Fibroblast of skin of right biceps (primary cell): ENCODE data around the gene FEV.

ENCODE experiments used
- DNase-seq: peaks from one replicate; pipeline ENCODE4 v3.0.0-alpha.2; 2013

The FEV gene

GRCh38 chr2:218992196-218992595, 7.2 kb upstream of the FEV start:
- no peak for DNase-seq

- peak; percentile 24 for DNase-seq
These were observed 6.7 kb upstream of the FEV start for GRCh38 chr2:218991674-218992168.

GRCh38 chr2:218990612-218991011, 5.6 kb upstream of the FEV start:
- DNase-seq: no peak

- no peak for DNase-seq
These were observed 5.1 kb upstream of the FEV start for GRCh38 chr2:218990052-218990451.

- no peak for DNase-seq
These were observed 3.7 kb upstream of the FEV start for GRCh38 chr2:218988650-218989049.

GRCh38 chr2:218988164-218988563, 3.2 kb upstream of the FEV start:
- DNase-seq: no peak

GRCh38 chr2:218986148-218986761, 1.3 kb upstream of the FEV start:
- no peak for DNase-seq

- DNase-seq: no peak
These were observed 524 bp upstream of the FEV start for GRCh38 chr2:218985325-218986091.

GRCh38 chr2:218984239-218985020, 554 bp downstream of the FEV start:
- DNase-seq: no peak

- DNase-seq: no peak
These were observed 1.1 kb downstream of the FEV start for GRCh38 chr2:218983934-218984238.

GRCh38 chr2:218983263-218983933, 1.6 kb downstream of the FEV start:
- no peak for DNase-seq

- no peak for DNase-seq
These were observed 2.3 kb downstream of the FEV start for GRCh38 chr2:218982586-218983262.

GRCh38 chr2:218981881-218982585, 3.0 kb downstream of the FEV start:
- no peak for DNase-seq

GRCh38 chr2:218981390-218981880, 3.5 kb downstream of the FEV start:
- DNase-seq: no peak

GRCh38 chr2:218980735-218981389, 4.1 kb downstream of the FEV start:
- DNase-seq: no peak

- peak; percentile 64 for DNase-seq
These were observed 4.9 kb downstream of the FEV start for GRCh38 chr2:218979846-218980734.

GRCh38 chr2:218975060-218975777, 9.8 kb downstream of the FEV start:
- DNase-seq: no peak

GRCh38 chr2:218970894-218971293, 14.1 kb downstream of the FEV start:
- DNase-seq: no peak

GRCh38 chr2:218964041-218964771, 20.8 kb downstream of the FEV start:
- DNase-seq: peak; percentile 56
